GM12874 (cell line): ENCODE measurements around the gene MYOCD.

Source experiments
- TF ChIP-seq, protein P1 (sequence below): IDR thresholded peaks from 2 replicates; pipeline ENCODE4 v1.5.1; 2011; ENCODE audit warnings: low read depth, mild to moderate bottlenecking, control low read depth, low read length, moderate library complexity; ENCODE audit not compliant: insufficient read depth

The MYOCD gene

DNA sequence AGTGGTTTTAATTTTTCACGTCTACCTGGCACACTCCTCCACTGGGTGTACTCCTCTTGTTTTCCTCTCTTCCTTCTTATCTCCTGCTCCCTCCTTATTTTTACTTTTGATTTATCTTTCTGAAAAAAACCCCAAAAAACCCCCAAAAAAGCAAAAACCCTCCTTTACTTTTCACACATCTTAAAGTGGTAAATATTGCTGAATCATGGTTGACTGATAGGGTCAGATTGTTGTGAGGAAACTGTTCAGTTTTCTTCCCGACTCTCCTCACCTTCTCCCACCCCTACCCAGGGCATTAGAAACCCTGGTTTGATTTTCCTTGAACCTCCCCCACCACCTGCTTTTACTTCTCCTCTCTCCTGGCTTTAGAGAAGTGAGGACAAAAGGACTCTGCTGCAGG is 149.0 kb downstream of the MYOCD start:
- TF ChIP-seq, protein P1, sequence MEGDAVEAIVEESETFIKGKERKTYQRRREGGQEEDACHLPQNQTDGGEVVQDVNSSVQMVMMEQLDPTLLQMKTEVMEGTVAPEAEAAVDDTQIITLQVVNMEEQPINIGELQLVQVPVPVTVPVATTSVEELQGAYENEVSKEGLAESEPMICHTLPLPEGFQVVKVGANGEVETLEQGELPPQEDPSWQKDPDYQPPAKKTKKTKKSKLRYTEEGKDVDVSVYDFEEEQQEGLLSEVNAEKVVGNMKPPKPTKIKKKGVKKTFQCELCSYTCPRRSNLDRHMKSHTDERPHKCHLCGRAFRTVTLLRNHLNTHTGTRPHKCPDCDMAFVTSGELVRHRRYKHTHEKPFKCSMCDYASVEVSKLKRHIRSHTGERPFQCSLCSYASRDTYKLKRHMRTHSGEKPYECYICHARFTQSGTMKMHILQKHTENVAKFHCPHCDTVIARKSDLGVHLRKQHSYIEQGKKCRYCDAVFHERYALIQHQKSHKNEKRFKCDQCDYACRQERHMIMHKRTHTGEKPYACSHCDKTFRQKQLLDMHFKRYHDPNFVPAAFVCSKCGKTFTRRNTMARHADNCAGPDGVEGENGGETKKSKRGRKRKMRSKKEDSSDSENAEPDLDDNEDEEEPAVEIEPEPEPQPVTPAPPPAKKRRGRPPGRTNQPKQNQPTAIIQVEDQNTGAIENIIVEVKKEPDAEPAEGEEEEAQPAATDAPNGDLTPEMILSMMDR, result no peak

DNA sequence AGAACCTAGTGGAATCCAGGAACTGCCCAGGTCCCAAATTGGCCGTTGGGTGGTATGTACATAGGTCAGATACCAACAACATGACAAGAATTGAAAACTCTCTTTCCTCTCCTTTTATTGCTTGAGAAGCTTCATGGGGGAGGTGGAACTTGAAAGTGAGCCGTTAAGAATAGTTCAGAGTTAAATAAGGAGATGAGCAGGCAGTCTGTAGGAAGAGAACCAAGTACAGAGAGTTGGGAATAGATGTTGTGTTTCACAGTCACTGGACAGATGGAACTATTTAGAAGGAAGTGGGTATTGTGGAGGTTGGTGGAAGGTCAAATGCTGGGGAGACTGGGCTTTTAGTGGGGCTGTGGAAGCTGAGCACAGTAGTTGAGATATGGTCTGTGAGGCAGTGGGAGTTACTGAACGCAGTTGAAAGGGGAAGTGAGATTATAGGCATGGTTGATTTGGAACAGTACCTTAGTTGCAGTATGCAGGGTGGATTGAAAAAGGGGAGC is 150.0 kb downstream of the MYOCD start:
- TF ChIP-seq, protein P1, result no peak
